ENCODE measurements around the gene ZACN.

GRCh38 chr17:76048711-76049110 is 30.3 kb upstream of the ZACN start:
- TF ChIP-seq CTCF (IDR thresholded peaks at IDR 0.05 in 8 of 11, conservative IDR thresholded peaks at IDR 0.05 in 3 of 11) (no peak), POLR2A (IDR thresholded peaks at IDR 0.05) (no peak), POLR2AphosphoS5 (IDR thresholded peaks at IDR 0.05) (no peak)
